HCT116 (cell line): ENCODE measurements around the gene SIN3B. TPM values are rescaled to one million over a fixed set of nuclear protein-coding genes. Genes with fewer than 3 reads are reported as not detected.
A peak's percentile ranks its signal among the peaks of the same experiment; 100 is the strongest.

Experiments
- ATAC-seq: fragments of 200-7000 bp; cut with Tn5 transposase; 2 replicates; pipeline ENCODE4 v1.9.1; 2020; ENCODE audit warnings: mild to moderate bottlenecking, moderate library complexity
- Bru-seq: library from RNA; stranded (reverse); fragments of 400-500 nt; gene quantifications from one replicate; lab custom pipeline; 2021; lab: Mats Ljungman, UMichigan
- BruChase-seq, 2 experiments: library from RNA; stranded (reverse); fragments of 400-500 nt; gene quantifications; one replicate each; lab custom pipeline; 2021; lab: Mats Ljungman, UMichigan
- BruUV-seq: library from RNA; stranded (reverse); fragments of 400-500 nt; replicated peaks from 2 replicates; lab custom pipeline; 2021; lab: Mats Ljungman, UMichigan
- CTCF ChIA-PET: fragments of 300-600 bp; sonication (Branson Sonifier 250); formaldehyde crosslinking; loops from one replicate; lab custom pipeline; 2021; ENCODE audit warnings: antibody characterized with exemption; lab: Charles Lee
- POLR2A ChIA-PET: fragments of 300-600, 350-600 bp; sonication (Branson Sonifier 250); formaldehyde crosslinking; loops from one replicate; lab custom pipeline; 2021; ENCODE audit warnings: antibody characterized with exemption; lab: Charles Lee
- RAD21 ChIA-PET, 2 experiments: fragments of 300-600 bp; sonication (Branson Sonifier 250); formaldehyde crosslinking; loops; one replicate each; lab custom pipeline; 2023; ENCODE audit warnings: low total read pairs in 2 of 2; ENCODE audit not compliant: uncharacterized antibody in 2 of 2, unreplicated experiment in 2 of 2, low non-redundant PET in 1 of 2; lab: Charles Lee
- DNase-seq: peaks from one replicate; pipeline ENCODE4 v3.0.0-alpha.2; 2010; ENCODE audit warnings: low read depth, low spot score
- H2AFZ ChIP-seq: fragments of 200-600 bp; shearing (Covaris generic), sonication (generic); 2 replicates; pipeline ENCODE4 v1.6.1; 2017; ENCODE audit warnings: low read depth, mixed run types, mixed read lengths, antibody characterized with exemption, low read length; ENCODE audit not compliant: poor library complexity, severe bottlenecking
- H3K27ac ChIP-seq: 2 replicates; pipeline ENCODE4 v1.5.1; 2012; ENCODE audit warnings: low read depth, low read length
- H3K27me3 ChIP-seq: fragments of 200-600 bp; sonication (generic); 2 replicates; pipeline ENCODE4 v1.6.1; 2016; ENCODE audit warnings: mixed run types, low read length, mixed read lengths; ENCODE audit not compliant: insufficient read depth
- H3K36me3 ChIP-seq, 2 experiments: fragments of 200-500 bp in 1 of 2; fragments of 200-600 bp in 1 of 2; sonication (Bioruptor generic) in 1 of 2; sonication (generic) in 1 of 2; 2 replicates each; pipeline versions ENCODE4 v1.5.1 to v1.6.1; 2014 to 2016; ENCODE audit warnings: low read length in 2 of 2, inconsistent platforms in 1 of 2, mixed read lengths in 1 of 2, mixed run types in 1 of 2; ENCODE audit not compliant: insufficient read depth in 2 of 2, control insufficient read depth in 1 of 2
- H3K4me1 ChIP-seq, 2 experiments: fragments of 200-600 bp in 1 of 2; sonication (generic) in 1 of 2; 2 replicates each; pipeline versions ENCODE4 v1.5.1 to v1.6.1; 2012 to 2017; ENCODE audit warnings: low read length in 2 of 2, inconsistent platforms in 1 of 2, mild to moderate bottlenecking in 1 of 2, mixed read lengths in 1 of 2, mixed run types in 1 of 2, moderate library complexity in 1 of 2; ENCODE audit not compliant: insufficient read depth in 2 of 2, control insufficient read depth in 1 of 2
- H3K4me2 ChIP-seq: fragments of 200-600 bp; sonication (generic); 2 replicates; pipeline ENCODE4 v1.6.1; 2017; ENCODE audit warnings: mixed run types, low read length, mixed read lengths
- H3K4me3 ChIP-seq, 2 experiments: fragments of 200-600 bp in 1 of 2; sonication (generic) in 1 of 2; replicated peaks in 1 of 2; 2 replicates each; pipeline ENCODE4 v1.5.1; 2011 to 2016; ENCODE audit warnings: low read length in 2 of 2, control low read depth in 1 of 2, low read depth in 1 of 2, mild to moderate bottlenecking in 1 of 2, mixed read lengths in 1 of 2, mixed run types in 1 of 2
- H3K79me2 ChIP-seq: fragments of 200-600 bp; sonication (generic); 2 replicates; pipeline ENCODE4 v1.6.1; 2017; ENCODE audit warnings: mild to moderate bottlenecking, mixed run types, low read length, moderate library complexity, mixed read lengths; ENCODE audit not compliant: insufficient read depth
- H3K9ac ChIP-seq: fragments of 200-600 bp; sonication (generic); 2 replicates; pipeline ENCODE4 v1.6.1; 2016; ENCODE audit warnings: low read length, mixed read lengths
- H3K9me2 ChIP-seq: fragments of 200-600 bp; sonication (generic), shearing (Covaris generic); 2 replicates; pipeline ENCODE4 v1.6.1; 2017; ENCODE audit warnings: mixed run types, mild to moderate bottlenecking, moderate library complexity; ENCODE audit not compliant: insufficient read depth
- H3K9me3 ChIP-seq, 2 experiments: fragments of 200-500 bp in 1 of 2; fragments of 200-600 bp in 1 of 2; sonication (Bioruptor generic) in 1 of 2; sonication (generic) in 1 of 2; 2 replicates each; pipeline ENCODE4 v1.6.1; 2014 to 2017; ENCODE audit warnings: low read length in 2 of 2, mixed read lengths in 2 of 2, inconsistent platforms in 1 of 2, low read depth in 1 of 2, mild to moderate bottlenecking in 1 of 2, mixed run types in 1 of 2, moderate library complexity in 1 of 2; ENCODE audit not compliant: control insufficient read depth in 1 of 2, insufficient read depth in 1 of 2
- H4K20me1 ChIP-seq: fragments of 200-600 bp; sonication (generic), shearing (Covaris generic); 2 replicates; pipeline ENCODE4 v1.6.1; 2017; ENCODE audit warnings: mixed run types, mild to moderate bottlenecking, moderate library complexity; ENCODE audit not compliant: insufficient read depth
- CEBPB ChIP-seq: IDR thresholded peaks from 2 replicates; pipeline ENCODE4 v1.6.1; 2012; ENCODE audit warnings: low read depth
- EGR1 ChIP-seq: IDR thresholded peaks from 2 replicates; pipeline ENCODE4 v1.6.1; 2012; ENCODE audit warnings: low read depth
- ELF1 ChIP-seq: IDR thresholded peaks from 2 replicates; pipeline ENCODE4 v1.6.1; 2012; ENCODE audit warnings: low read depth, borderline replicate concordance
- EZH2 ChIP-seq: fragments of 200-600 bp; sonication (generic); IDR thresholded peaks from 2 replicates; pipeline ENCODE4 v1.6.1; 2017; ENCODE audit warnings: antibody characterized with exemption, mixed run types
- EZH2phosphoT487 ChIP-seq: fragments of 200-600 bp; IDR thresholded peaks from 2 replicates; pipeline ENCODE4 v1.6.1; 2018; ENCODE audit warnings: antibody characterized with exemption, borderline replicate concordance
- POLR2A ChIP-seq: IDR thresholded peaks from 2 replicates; pipeline ENCODE4 v1.7.0; 2011; ENCODE audit warnings: borderline replicate concordance; ENCODE audit not compliant: insufficient read depth, insufficient read length; ENCODE audit errors: extremely low read depth
- POLR2AphosphoS5 ChIP-seq: IDR thresholded peaks from 2 replicates; pipeline ENCODE4 v1.6.1; 2011; ENCODE audit warnings: mild to moderate bottlenecking, low read depth, low read length, moderate library complexity
- RAD21 ChIP-seq: IDR thresholded peaks from 2 replicates; pipeline ENCODE4 v1.6.1; 2012; ENCODE audit warnings: low read depth, mild to moderate bottlenecking
- SIN3A ChIP-seq: IDR thresholded peaks from 2 replicates; pipeline ENCODE4 v1.6.1; 2012; ENCODE audit warnings: low read depth
- SRF ChIP-seq: IDR thresholded peaks from 2 replicates; pipeline ENCODE4 v1.6.1; 2012; ENCODE audit warnings: low read depth
- TCF7L2 ChIP-seq: IDR thresholded peaks from 2 replicates; pipeline ENCODE4 v1.7.0; 2011; ENCODE audit warnings: borderline replicate concordance, inconsistent platforms; ENCODE audit not compliant: insufficient read depth, insufficient read length; ENCODE audit errors: extremely low read depth
- YY1 ChIP-seq: IDR thresholded peaks from 2 replicates; pipeline ENCODE4 v1.6.1; 2011; ENCODE audit warnings: low read length, low read depth, moderate library complexity, mild to moderate bottlenecking; ENCODE audit not compliant: insufficient replicate concordance; ENCODE audit errors: extremely low read depth
- ZFX ChIP-seq: fragments of 450-650 bp; IDR thresholded peaks from 2 replicates; pipeline ENCODE4 v1.6.1; 2017
- intact Hi-C: fragments of 100-400 bp; cut with micrococcal nuclease; formaldehyde crosslinking; loops from 2 replicates; pipeline ENCODE4 v1.10.0; 2022
- long read RNA-seq: library from polyadenylated mRNA; unstranded; transcript quantifications from one replicate; pipeline ENCODE4 v2.0.0, GENCODE V29; 2021; ENCODE audit not compliant: unreplicated experiment
- polyA plus RNA-seq: library from polyadenylated mRNA; unstranded; fragments of >200 nt; gene quantifications from 2 replicates; pipeline ENCODE4 v1.2.1, GENCODE V29; 2012; ENCODE audit warnings: missing spikeins
- total RNA-seq: library from RNA; stranded (reverse); gene quantifications from one replicate; pipeline ENCODE4 v1.2.1, GENCODE V29; 2021; ENCODE audit not compliant: unreplicated experiment
- TF ChIP-seq, protein P1 (sequence below), 3 experiments: fragments of 200-600 bp in 1 of 3; sonication (generic) in 1 of 3; IDR thresholded peaks in 2 of 3; conservative IDR thresholded peaks in 1 of 3; 2 replicates each; pipeline ENCODE4 v1.5.1; 2012 to 2017; ENCODE audit warnings: low read depth in 2 of 3, low read length in 2 of 3, antibody characterized with exemption in 1 of 3, borderline replicate concordance in 1 of 3, control low read depth in 1 of 3, mild to moderate bottlenecking in 1 of 3, mixed read lengths in 1 of 3, mixed run types in 1 of 3, moderate library complexity in 1 of 3; ENCODE audit not compliant: insufficient read depth in 1 of 3

The SIN3B gene, protein sequence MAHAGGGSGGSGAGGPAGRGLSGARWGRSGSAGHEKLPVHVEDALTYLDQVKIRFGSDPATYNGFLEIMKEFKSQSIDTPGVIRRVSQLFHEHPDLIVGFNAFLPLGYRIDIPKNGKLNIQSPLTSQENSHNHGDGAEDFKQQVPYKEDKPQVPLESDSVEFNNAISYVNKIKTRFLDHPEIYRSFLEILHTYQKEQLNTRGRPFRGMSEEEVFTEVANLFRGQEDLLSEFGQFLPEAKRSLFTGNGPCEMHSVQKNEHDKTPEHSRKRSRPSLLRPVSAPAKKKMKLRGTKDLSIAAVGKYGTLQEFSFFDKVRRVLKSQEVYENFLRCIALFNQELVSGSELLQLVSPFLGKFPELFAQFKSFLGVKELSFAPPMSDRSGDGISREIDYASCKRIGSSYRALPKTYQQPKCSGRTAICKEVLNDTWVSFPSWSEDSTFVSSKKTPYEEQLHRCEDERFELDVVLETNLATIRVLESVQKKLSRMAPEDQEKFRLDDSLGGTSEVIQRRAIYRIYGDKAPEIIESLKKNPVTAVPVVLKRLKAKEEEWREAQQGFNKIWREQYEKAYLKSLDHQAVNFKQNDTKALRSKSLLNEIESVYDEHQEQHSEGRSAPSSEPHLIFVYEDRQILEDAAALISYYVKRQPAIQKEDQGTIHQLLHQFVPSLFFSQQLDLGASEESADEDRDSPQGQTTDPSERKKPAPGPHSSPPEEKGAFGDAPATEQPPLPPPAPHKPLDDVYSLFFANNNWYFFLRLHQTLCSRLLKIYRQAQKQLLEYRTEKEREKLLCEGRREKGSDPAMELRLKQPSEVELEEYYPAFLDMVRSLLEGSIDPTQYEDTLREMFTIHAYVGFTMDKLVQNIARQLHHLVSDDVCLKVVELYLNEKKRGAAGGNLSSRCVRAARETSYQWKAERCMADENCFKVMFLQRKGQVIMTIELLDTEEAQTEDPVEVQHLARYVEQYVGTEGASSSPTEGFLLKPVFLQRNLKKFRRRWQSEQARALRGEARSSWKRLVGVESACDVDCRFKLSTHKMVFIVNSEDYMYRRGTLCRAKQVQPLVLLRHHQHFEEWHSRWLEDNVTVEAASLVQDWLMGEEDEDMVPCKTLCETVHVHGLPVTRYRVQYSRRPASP
- total RNA-seq, result 59.9 TPM
- polyA plus RNA-seq, result 32.6 and 38.5 TPM in 2 replicates
- percentile 78 among the genes with signal in this experiment for Bru-seq, nascent RNA
- BruChase-seq, experiment 1, labeled RNA remaining after a 6-hour chase, result percentile 85 among the genes with signal in this experiment
- percentile 86 among the genes with signal in this experiment for BruChase-seq, experiment 2, labeled RNA remaining after a 2-hour chase
- long read RNA-seq, full-length matches to known transcripts, result 9 of 32 reads
- long read RNA-seq, partial matches to known transcripts, result 21 of 32 reads
- long read RNA-seq, other reads (novel, unspliced or antisense), result 2 of 32 reads

DNA sequence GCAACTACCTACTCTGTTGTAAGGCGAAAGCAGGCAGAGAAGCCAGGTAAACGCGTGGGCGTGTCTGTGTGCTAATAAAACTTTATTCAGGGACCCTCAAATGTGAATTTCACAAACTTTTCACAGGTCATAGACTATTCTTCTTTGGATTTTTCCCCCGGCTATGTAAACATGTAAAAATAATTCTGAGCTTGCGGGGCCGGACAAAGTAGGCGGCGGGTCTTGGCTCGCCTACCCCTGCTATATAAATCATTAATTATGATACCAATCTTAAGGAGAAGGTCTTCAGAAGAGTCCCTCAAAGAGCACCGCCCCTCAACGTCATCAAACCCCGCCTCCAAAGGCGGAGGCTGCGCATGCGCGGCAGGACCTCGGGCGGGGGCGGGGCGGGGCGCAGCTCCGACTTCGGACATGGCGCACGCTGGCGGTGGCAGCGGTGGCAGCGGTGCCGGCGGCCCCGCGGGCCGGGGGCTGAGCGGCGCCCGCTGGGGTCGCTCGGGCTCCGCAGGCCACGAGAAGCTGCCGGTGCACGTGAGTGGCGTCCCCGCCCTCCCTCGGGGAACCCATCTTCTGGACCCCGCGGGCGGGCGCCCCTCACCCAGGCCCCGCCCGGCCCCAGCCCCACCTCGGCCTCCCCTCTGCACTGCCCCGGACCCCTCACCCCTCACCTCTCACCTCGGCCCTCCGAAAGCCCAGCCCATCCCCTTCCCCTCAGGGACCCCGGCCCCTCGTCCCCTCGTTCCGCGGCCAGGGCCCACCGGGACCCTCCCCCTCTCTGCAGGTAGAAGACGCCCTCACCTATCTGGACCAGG lies at the start of gene SIN3B:
Gene SIN3B (plus strand): TSS at position 389 of the 812 bp plus-strand sequence. CDS start 23 bp downstream, at position 412.
- ChIA-PET CTCF (no interaction called here), RAD21 (interaction anchor here in 1 of 2 experiments (0.5 kb wide), 1 partner anchor 392 kb away, joined by 3 read pairs; no protein-coding TSS in a partner anchor), POLR2A (no interaction called here)
- intact Hi-C loops, result loop anchor here (10.0 kb wide), 1 partner anchor 114 kb away; the partner anchor contains the start of gene NWD1
- Histone ChIP-seq H3K27me3 (no peaks in the 10 kb centered on the region), H3K9me3 (no peaks in the 10 kb centered on the region), H3K27ac (peak within 1 kb of the TSS; percentile 56), H3K4me3 (peak within 1 kb of the TSS; percentile 79 to 99), H3K36me3 (peaks cover 17 to 18% of the 10 kb centered on the region in 2 experiments), H4K20me1 (no peaks in the 10 kb centered on the region), H3K9ac (peak within 1 kb of the TSS; percentile 97), H3K79me2 (peaks cover 25% of the 10 kb centered on the region), H3K4me2 (peak within 1 kb of the TSS; percentile 97), H2AFZ (peak within 1 kb of the TSS; percentile 75), H3K9me2 (no peaks in the 10 kb centered on the region), H3K4me1 (peaks cover 25 to 37% of the 10 kb centered on the region in 2 experiments)
- TF ChIP-seq RAD21, result no peak
- TF ChIP-seq CEBPB, result no peak
- no peak for TF ChIP-seq EZH2
- TF ChIP-seq POLR2AphosphoS5, result peak; percentile 96
- peak; percentile 68 for TF ChIP-seq POLR2A
- TF ChIP-seq ZFX, result peak; percentile 62; the same call in 1 of the 2 replicates
- no peak for TF ChIP-seq SIN3A
- TF ChIP-seq EZH2phosphoT487, result no peak
- TF ChIP-seq ELF1, result no peak
- TF ChIP-seq, protein P1, sequence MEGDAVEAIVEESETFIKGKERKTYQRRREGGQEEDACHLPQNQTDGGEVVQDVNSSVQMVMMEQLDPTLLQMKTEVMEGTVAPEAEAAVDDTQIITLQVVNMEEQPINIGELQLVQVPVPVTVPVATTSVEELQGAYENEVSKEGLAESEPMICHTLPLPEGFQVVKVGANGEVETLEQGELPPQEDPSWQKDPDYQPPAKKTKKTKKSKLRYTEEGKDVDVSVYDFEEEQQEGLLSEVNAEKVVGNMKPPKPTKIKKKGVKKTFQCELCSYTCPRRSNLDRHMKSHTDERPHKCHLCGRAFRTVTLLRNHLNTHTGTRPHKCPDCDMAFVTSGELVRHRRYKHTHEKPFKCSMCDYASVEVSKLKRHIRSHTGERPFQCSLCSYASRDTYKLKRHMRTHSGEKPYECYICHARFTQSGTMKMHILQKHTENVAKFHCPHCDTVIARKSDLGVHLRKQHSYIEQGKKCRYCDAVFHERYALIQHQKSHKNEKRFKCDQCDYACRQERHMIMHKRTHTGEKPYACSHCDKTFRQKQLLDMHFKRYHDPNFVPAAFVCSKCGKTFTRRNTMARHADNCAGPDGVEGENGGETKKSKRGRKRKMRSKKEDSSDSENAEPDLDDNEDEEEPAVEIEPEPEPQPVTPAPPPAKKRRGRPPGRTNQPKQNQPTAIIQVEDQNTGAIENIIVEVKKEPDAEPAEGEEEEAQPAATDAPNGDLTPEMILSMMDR (IDR thresholded peaks at IDR 0.05 in 2 of 3, conservative IDR thresholded peaks at IDR 0.05 in 1 of 3; ENCODE audit: borderline replicate concordance in 1 of 3, insufficient read depth in 1 of 3, low read depth in 2 of 3, low read length in 2 of 3), result no peak
- peak; percentile 98 for TF ChIP-seq EGR1
- no peak for TF ChIP-seq SRF
- peak; percentile 88 for TF ChIP-seq YY1
- no peak for TF ChIP-seq TCF7L2
- DNase-seq (peak; percentile 83), ATAC-seq (peak; percentile 88)
- BruUV-seq, result no TSS peak
